ENCODE data around the gene FAM171A2.

DNA sequence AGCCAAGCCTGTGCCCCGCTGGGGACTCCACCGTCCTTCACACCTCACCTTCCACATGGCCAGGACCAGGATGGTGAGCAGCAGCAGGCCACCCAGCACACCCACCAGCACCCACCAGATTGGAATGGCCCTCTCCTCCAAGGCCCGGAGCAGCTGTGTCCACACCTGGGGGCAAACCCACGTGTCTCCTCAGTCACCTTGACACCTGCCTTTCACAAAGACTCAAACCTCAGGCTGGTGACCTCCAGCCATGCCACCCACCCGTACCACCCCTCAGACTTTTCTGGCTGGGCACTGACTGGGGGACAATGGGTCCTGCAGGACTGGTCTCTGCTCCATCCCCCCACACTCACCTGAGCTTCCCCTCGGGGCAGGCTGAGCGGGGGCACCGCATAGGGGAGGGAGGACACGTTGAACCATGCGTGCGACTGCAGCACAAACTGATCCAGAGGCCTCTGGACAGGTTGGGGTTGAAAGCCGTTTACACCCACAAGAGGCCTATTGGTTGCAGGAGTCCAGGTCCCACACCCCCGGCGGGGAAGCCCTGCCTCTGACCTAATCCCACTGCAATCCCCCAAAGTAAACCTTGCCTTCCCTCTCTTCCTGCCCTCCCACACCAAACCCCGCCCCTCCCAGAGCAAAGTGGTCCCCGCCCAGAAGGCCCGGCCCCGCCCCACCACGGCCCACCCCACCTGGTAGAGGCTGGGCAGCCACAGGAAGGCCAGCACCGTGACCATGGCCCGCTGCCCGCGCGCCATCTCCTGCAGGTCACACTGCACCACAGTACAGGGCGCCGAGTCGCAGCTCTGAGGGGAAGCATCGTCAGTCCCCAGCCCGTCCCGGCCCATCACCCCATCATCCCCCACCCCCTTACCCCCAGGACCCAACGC is 10.9 kb upstream of the FAM171A2 start:
- TF ChIP-seq, protein P1, sequence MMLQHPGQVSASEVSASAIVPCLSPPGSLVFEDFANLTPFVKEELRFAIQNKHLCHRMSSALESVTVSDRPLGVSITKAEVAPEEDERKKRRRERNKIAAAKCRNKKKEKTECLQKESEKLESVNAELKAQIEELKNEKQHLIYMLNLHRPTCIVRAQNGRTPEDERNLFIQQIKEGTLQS (IDR thresholded peaks at IDR 0.05; ENCODE audit: borderline replicate concordance, extremely low read depth, low read depth, low read length) = no peak
- TF ChIP-seq, protein P2, sequence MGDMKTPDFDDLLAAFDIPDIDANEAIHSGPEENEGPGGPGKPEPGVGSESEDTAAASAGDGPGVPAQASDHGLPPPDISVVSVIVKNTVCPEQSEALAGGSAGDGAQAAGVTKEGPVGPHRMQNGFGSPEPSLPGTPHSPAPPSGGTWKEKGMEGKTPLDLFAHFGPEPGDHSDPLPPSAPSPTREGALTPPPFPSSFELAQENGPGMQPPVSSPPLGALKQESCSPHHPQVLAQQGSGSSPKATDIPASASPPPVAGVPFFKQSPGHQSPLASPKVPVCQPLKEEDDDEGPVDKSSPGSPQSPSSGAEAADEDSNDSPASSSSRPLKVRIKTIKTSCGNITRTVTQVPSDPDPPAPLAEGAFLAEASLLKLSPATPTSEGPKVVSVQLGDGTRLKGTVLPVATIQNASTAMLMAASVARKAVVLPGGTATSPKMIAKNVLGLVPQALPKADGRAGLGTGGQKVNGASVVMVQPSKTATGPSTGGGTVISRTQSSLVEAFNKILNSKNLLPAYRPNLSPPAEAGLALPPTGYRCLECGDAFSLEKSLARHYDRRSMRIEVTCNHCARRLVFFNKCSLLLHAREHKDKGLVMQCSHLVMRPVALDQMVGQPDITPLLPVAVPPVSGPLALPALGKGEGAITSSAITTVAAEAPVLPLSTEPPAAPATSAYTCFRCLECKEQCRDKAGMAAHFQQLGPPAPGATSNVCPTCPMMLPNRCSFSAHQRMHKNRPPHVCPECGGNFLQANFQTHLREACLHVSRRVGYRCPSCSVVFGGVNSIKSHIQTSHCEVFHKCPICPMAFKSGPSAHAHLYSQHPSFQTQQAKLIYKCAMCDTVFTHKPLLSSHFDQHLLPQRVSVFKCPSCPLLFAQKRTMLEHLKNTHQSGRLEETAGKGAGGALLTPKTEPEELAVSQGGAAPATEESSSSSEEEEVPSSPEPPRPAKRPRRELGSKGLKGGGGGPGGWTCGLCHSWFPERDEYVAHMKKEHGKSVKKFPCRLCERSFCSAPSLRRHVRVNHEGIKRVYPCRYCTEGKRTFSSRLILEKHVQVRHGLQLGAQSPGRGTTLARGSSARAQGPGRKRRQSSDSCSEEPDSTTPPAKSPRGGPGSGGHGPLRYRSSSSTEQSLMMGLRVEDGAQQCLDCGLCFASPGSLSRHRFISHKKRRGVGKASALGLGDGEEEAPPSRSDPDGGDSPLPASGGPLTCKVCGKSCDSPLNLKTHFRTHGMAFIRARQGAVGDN (IDR thresholded peaks at IDR 0.05) = no peak
- TF ChIP-seq TCF12 (IDR thresholded peaks at IDR 0.05; ENCODE audit: low read depth, low read length) (no peak), JUNB (IDR thresholded peaks at IDR 0.05) (no peak), RAD21 (IDR thresholded peaks at IDR 0.05; ENCODE audit: insufficient read depth, low read depth, low read length) (no peak), NFIC (IDR thresholded peaks at IDR 0.05; ENCODE audit: low read depth, low read length) (no peak), MYB (IDR thresholded peaks at IDR 0.05; ENCODE audit: borderline replicate concordance, low read depth, low read length) (no peak), TAF1 (IDR thresholded peaks at IDR 0.05; ENCODE audit: borderline replicate concordance, low read depth, low read length) (no peak), RELA (IDR thresholded peaks at IDR 0.05; ENCODE audit: borderline replicate concordance, partially characterized antibody) (no peak)
- TF ChIP-seq, protein P3, sequence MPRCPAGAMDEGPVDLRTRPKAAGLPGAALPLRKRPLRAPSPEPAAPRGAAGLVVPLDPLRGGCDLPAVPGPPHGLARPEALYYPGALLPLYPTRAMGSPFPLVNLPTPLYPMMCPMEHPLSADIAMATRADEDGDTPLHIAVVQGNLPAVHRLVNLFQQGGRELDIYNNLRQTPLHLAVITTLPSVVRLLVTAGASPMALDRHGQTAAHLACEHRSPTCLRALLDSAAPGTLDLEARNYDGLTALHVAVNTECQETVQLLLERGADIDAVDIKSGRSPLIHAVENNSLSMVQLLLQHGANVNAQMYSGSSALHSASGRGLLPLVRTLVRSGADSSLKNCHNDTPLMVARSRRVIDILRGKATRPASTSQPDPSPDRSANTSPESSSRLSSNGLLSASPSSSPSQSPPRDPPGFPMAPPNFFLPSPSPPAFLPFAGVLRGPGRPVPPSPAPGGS (IDR thresholded peaks at IDR 0.05; ENCODE audit: borderline replicate concordance, insufficient read depth, low read depth, low read length, poor library complexity, severe bottlenecking) = no peak
